GM12878 (cell line): ENCODE data around the gene MXD1. TPM values are rescaled to one million over a fixed set of nuclear protein-coding genes. Genes with fewer than 3 reads are reported as not detected.

Experiments used
- ATAC-seq: fragments of 200-7000 bp; cut with Tn5 transposase; 3 replicates; pipeline ENCODE4 v1.9.1; 2020; ENCODE audit warnings: mild to moderate bottlenecking, moderate library complexity
- BruUV-seq: library from RNA; stranded (reverse); fragments of 400-500 nt; replicated peaks from 2 replicates; lab custom pipeline; 2021; lab: Mats Ljungman, UMichigan
- CTCF ChIA-PET: fragments of 300-600 bp; sonication (Branson Sonifier 250); formaldehyde crosslinking; extraction: SDS; loops from one replicate; lab custom pipeline; 2021; ENCODE audit warnings: inconsistent platforms; lab: Yijun Ruan, JAX
- POLR2A ChIA-PET: fragments of 350-600 bp; formaldehyde crosslinking; extraction: SDS; loops from one replicate; lab custom pipeline; 2021; ENCODE audit warnings: inconsistent platforms; lab: Charles Lee
- RAD21 ChIA-PET: fragments of 300-600 bp; sonication (Branson Sonifier 250); formaldehyde crosslinking; loops from one replicate; lab custom pipeline; 2023; ENCODE audit warnings: antibody characterized with exemption; ENCODE audit not compliant: unreplicated experiment; lab: Charles Lee
- SMC1A ChIA-PET: fragments of 300-600 bp; sonication (Branson Sonifier 250); formaldehyde crosslinking; loops from one replicate; lab custom pipeline; 2023; ENCODE audit not compliant: unreplicated experiment, uncharacterized antibody; lab: Charles Lee
- DNase-seq: peaks from one replicate; pipeline ENCODE4 v3.0.0-alpha.2; 2011; ENCODE audit warnings: low read depth, low spot score
- FAIRE-seq: peaks from 3 replicates; lab custom pipeline; 2011; peaks lifted over from hg19 to GRCh38; lab: Jason Lieb, UNC
- H2AFZ ChIP-seq: 2 replicates; pipeline ENCODE4 v1.6.0; 2011; ENCODE audit warnings: low read depth, low read length, control low read depth; ENCODE audit not compliant: control insufficient read depth
- H3K27ac ChIP-seq: 2 replicates; pipeline ENCODE4 v1.5.1; 2011; ENCODE audit warnings: control low read depth; ENCODE audit not compliant: control insufficient read depth, insufficient read depth
- H3K27me3 ChIP-seq, 2 experiments: replicated peaks in 1 of 2; 2 replicates each; pipeline versions ENCODE4 v1.6.0 to v1.6.1; 2011; ENCODE audit warnings: low read length in 1 of 2; ENCODE audit not compliant: control insufficient read depth in 2 of 2, insufficient read depth in 2 of 2
- H3K36me3 ChIP-seq, 2 experiments: 2 replicates each; pipeline ENCODE4 v1.5.1; 2011; ENCODE audit warnings: low read length in 1 of 2; ENCODE audit not compliant: control insufficient read depth in 2 of 2, insufficient read depth in 2 of 2
- H3K4me1 ChIP-seq: 2 replicates; pipeline ENCODE4 v1.6.1; 2011; ENCODE audit warnings: mild to moderate bottlenecking, low read length, moderate library complexity, mixed read lengths; ENCODE audit not compliant: control insufficient read depth, insufficient read depth
- H3K4me2 ChIP-seq: 2 replicates; pipeline ENCODE4 v1.6.0; 2011; ENCODE audit warnings: control low read depth; ENCODE audit not compliant: control insufficient read depth, insufficient read depth
- H3K4me3 ChIP-seq: fragments of 200-600 bp; sonication (generic); 2 replicates; pipeline ENCODE4 v1.5.1; 2016
- H3K79me2 ChIP-seq: 2 replicates; pipeline ENCODE4 v1.6.0; 2011; ENCODE audit warnings: low read length; ENCODE audit not compliant: control insufficient read depth, insufficient read depth
- H3K9ac ChIP-seq: 2 replicates; pipeline ENCODE4 v1.8.0; 2011; ENCODE audit warnings: low read length, control low read depth, mixed read lengths; ENCODE audit not compliant: control insufficient read depth, insufficient read depth
- H3K9me3 ChIP-seq: replicated peaks from 3 replicates; pipeline ENCODE4 v1.5.1; 2011; ENCODE audit warnings: mild to moderate bottlenecking, low read length; ENCODE audit not compliant: control insufficient read depth, insufficient read depth
- H4K20me1 ChIP-seq: 2 replicates; pipeline ENCODE4 v1.6.0; 2011; ENCODE audit not compliant: control insufficient read depth, insufficient read depth
- ATF7 ChIP-seq: fragments of 450-650 bp; IDR thresholded peaks from 2 replicates; pipeline ENCODE4 v1.6.1; 2016; ENCODE audit warnings: low read depth, mild to moderate bottlenecking
- BCLAF1 ChIP-seq: fragments of 450-650 bp; IDR thresholded peaks from 2 replicates; pipeline ENCODE4 v1.6.1; 2017; ENCODE audit warnings: antibody characterized with exemption, mild to moderate bottlenecking, moderate library complexity
- ELK1 ChIP-seq: IDR thresholded peaks from 2 replicates; pipeline ENCODE4 v1.6.1; 2012; ENCODE audit warnings: low read depth, low read length, improper control_type of control experiment
- IRF4 ChIP-seq: IDR thresholded peaks from 2 replicates; pipeline ENCODE4 v1.6.1; 2011; ENCODE audit warnings: low read depth, low read length
- MLLT1 ChIP-seq: fragments of 450-650 bp; IDR thresholded peaks from 2 replicates; pipeline ENCODE4 v1.6.1; 2016; ENCODE audit warnings: mild to moderate bottlenecking
- NFYB ChIP-seq: IDR thresholded peaks from 2 replicates; pipeline ENCODE4 v1.6.1; 2011; ENCODE audit warnings: low read depth, mild to moderate bottlenecking, low read length, improper control_type of control experiment, moderate library complexity; ENCODE audit not compliant: insufficient read depth
- POLR2AphosphoS5 ChIP-seq: IDR thresholded peaks from 2 replicates; pipeline ENCODE4 v1.6.1; 2011; ENCODE audit warnings: mild to moderate bottlenecking, low read length, inconsistent platforms
- STAT1 ChIP-seq: fragments of 450-650 bp; conservative IDR thresholded peaks from 2 replicates; pipeline ENCODE4 v1.6.1; 2014; ENCODE audit warnings: antibody characterized with exemption, mild to moderate bottlenecking
- ZBTB40 ChIP-seq: fragments of 450-650 bp; IDR thresholded peaks from 2 replicates; pipeline ENCODE4 v1.6.1; 2016; ENCODE audit warnings: mild to moderate bottlenecking, moderate library complexity, borderline replicate concordance
- ZSCAN29 ChIP-seq: fragments of 450-650 bp; IDR thresholded peaks from 2 replicates; pipeline ENCODE4 v1.6.1; 2017; ENCODE audit warnings: mild to moderate bottlenecking, moderate library complexity
- WGBS: methylation state at CpG from one replicate; pipeline ENCODE4 v1.1.6; 2016; ENCODE audit warnings: low lambda C conversion rate; ENCODE audit not compliant: insufficient replicate concordance, insufficient coverage; ENCODE audit errors: missing lambda C conversion rate; 5-methylcytosine and 5-hydroxymethylcytosine counted together
- in situ Hi-C: fragments of 300-500 bp; cut with MboI; formaldehyde crosslinking; loops from 9 replicates; pipeline ENCODE4 v1.14.3; 2018; ENCODE audit warnings: mixed read lengths
- intact Hi-C: fragments of 100-400 bp; cut with micrococcal nuclease; formaldehyde crosslinking; loops from one replicate; pipeline ENCODE4 v1.14.2; 2022; ENCODE audit not compliant: unreplicated experiment
- polyA plus RNA-seq, 11 experiments: library from polyadenylated mRNA; depleted of rRNA in 4 of 11; unstranded in 6 of 11; stranded (reverse) in 5 of 11; fragments of >200 nt; fragmentation: Nextera tagmentation in 4 of 11; fragmentation: Illumina TruSeq in 1 of 11; extraction: Ambion mirVana in 4 of 11; extraction: Trizol in 1 of 11; gene quantifications; 1 replicate in 1 of 11; 2 replicates in 10 of 11; pipeline versions ENCODE4 v1.2.1 to v1.2.3, GENCODE V29; 2011 to 2016; ENCODE audit warnings: inconsistent platforms in 2 of 11, missing spikeins in 2 of 11, low read depth in 1 of 11
- total RNA-seq, 4 experiments: library from RNA; depleted of rRNA in 3 of 4; stranded (reverse); fragments of >200 nt in 3 of 4; fragmentation: Illumina TruSeq in 1 of 4; extraction: Trizol in 1 of 4; gene quantifications; 2 replicates each; pipeline versions ENCODE4 v1.2.1 to v1.2.3, GENCODE V29; 2013 to 2021

The MXD1 gene
- total and polyA plus RNA-seq, 10 of the 15 experiments (the other 5 are each of a cell fraction or from before 2014, with no cell fraction given): 2.2 to 10.2 (median 3.3) TPM

- no peak for TF ChIP-seq MLLT1
- TF ChIP-seq, all 136 proteins: peak for 52
Observed at GRCh38 chr2:69914164-69914949, 552 bp upstream of the MXD1 start (continued).

GRCh38 chr2:69916106-69916505, 1.2 kb downstream of the MXD1 start:
- ChIA-PET SMC1A (interaction anchor here (0.8 to 8.9 kb wide), 8 partner anchors 21 to 376 kb away, joined by 3 to 126 read pairs (median 20); partner anchors contain the start of genes C2orf42, PCBP1 and SNRPG), POLR2A (interaction anchor here (0.8 to 6.2 kb wide), 3 partner anchors 154 to 185 kb away, joined by 4 to 75 read pairs (median 9); no protein-coding TSS in a partner anchor), RAD21 (interaction anchor here (5.2 to 8.6 kb wide), 4 partner anchors 154 to 228 kb away, joined by 79 to 154 read pairs (median 109); no protein-coding TSS in a partner anchor), CTCF (interaction anchor here (1.0 to 6.5 kb wide), 5 partner anchors 147 to 227 kb away, joined by 3 to 111 read pairs (median 16); no protein-coding TSS in a partner anchor)
- peaks cover 8% of the 10 kb centered on the region for H3K79me2 ChIP-seq
- no peak for FAIRE-seq
- in situ Hi-C loops (loop anchor here (5.0 kb wide), 1 partner anchor 156 kb away; no protein-coding TSS in a partner anchor), intact Hi-C loops (loop anchor here (10.0 kb wide), 1 partner anchor 699 kb away; no protein-coding TSS in a partner anchor)
- no peak overlapping the region for H3K27ac ChIP-seq
- no peak overlapping the region for H2AFZ ChIP-seq
- no peak for DNase-seq
- no peaks in the 10 kb centered on the region for H4K20me1 ChIP-seq
- peak overlapping the region; percentile 77 for H3K9ac ChIP-seq
- H3K36me3 ChIP-seq: no peaks in the 10 kb centered on the region
- no peak for ATAC-seq
- no peaks in the 10 kb centered on the region for H3K27me3 ChIP-seq
- H3K4me1 ChIP-seq: peaks cover 8% of the 10 kb centered on the region; the same call in 1 of the 2 replicates
- BruUV-seq: TSS peak; percentile 45
- H3K4me3 ChIP-seq: peak overlapping the region; percentile 89
- WGBS: 92% methylated on average over 2 of the region's 2 CpGs
- H3K9me3 ChIP-seq: no peaks in the 10 kb centered on the region
- H3K4me2 ChIP-seq: peak overlapping the region; percentile 85; the same call in 1 of the 2 replicates
- TF ChIP-seq ZBTB40 (no peak), IRF4 (no peak), NFYB (no peak), BCLAF1 (no peak), POLR2AphosphoS5 (no peak), ATF7 (no peak), ZSCAN29 (no peak), ELK1 (no peak), STAT1 (no peak)
